ENCODE measurements around the gene OVCA2.

OVCA2 gene

GRCh38 chr17:2062571-2063183 lies 20.9 kb downstream of the OVCA2 start:
- Histone ChIP-seq H3K4me3 (ENCODE audit: insufficient read depth, low read length, poor library complexity, severe bottlenecking) (no peak overlapping the region), H3K9me3 (ENCODE audit: insufficient read depth, low read length) (no peaks in the 10 kb centered on the region), H3K27ac (ENCODE audit: low read depth, low read length) (no peak overlapping the region), H3K27me3 (ENCODE audit: low read length) (no peaks in the 10 kb centered on the region), H3F3A (ENCODE audit: insufficient read depth) (no peaks in the 10 kb centered on the region), H3K36me3 (ENCODE audit: low read length) (no peaks in the 10 kb centered on the region), H4K20me1 (ENCODE audit: low read depth, low read length) (no peaks in the 10 kb centered on the region), H3K9me2 (replicated peaks; ENCODE audit: insufficient read depth, low read length) (no peaks in the 10 kb centered on the region), H3K79me2 (ENCODE audit: insufficient read depth, low read length) (no peaks in the 10 kb centered on the region), H3K4me2 (ENCODE audit: low read depth, low read length, poor library complexity, severe bottlenecking) (no peak overlapping the region), H3K9ac (ENCODE audit: low read length) (no peak overlapping the region), H2AFZ (ENCODE audit: low read depth, low read length, severe bottlenecking) (no peak overlapping the region)
- TF ChIP-seq EZH2phosphoT487 (conservative IDR thresholded peaks at IDR 0.05; ENCODE audit: low read length) (no peak), CTCF (IDR thresholded peaks at IDR 0.05; ENCODE audit: insufficient read depth, low read length, poor library complexity, severe bottlenecking) (no peak)

GRCh38 chr17:2063261-2064146 lies 21.7 kb downstream of the OVCA2 start:
- no peak for TF ChIP-seq EZH2phosphoT487 (conservative IDR thresholded peaks at IDR 0.05; ENCODE audit: low read length)
- TF ChIP-seq CTCF (IDR thresholded peaks at IDR 0.05; ENCODE audit: insufficient read depth, low read length, poor library complexity, severe bottlenecking): no peak
- H3F3A ChIP-seq (ENCODE audit: insufficient read depth): no peaks in the 10 kb centered on the region

GRCh38 chr17:2064147-2064489 lies 22.3 kb downstream of the OVCA2 start:
- Histone ChIP-seq H3K9me2 (replicated peaks; ENCODE audit: insufficient read depth, low read length) (no peaks in the 10 kb centered on the region), H3F3A (ENCODE audit: insufficient read depth) (no peaks in the 10 kb centered on the region), H3K79me2 (ENCODE audit: insufficient read depth, low read length) (no peaks in the 10 kb centered on the region), H3K9ac (ENCODE audit: low read length) (no peak overlapping the region), H3K27me3 (ENCODE audit: low read length) (no peaks in the 10 kb centered on the region), H3K4me3 (ENCODE audit: insufficient read depth, low read length, poor library complexity, severe bottlenecking) (no peak overlapping the region), H3K27ac (ENCODE audit: low read depth, low read length) (no peak overlapping the region), H3K4me2 (ENCODE audit: low read depth, low read length, poor library complexity, severe bottlenecking) (no peak overlapping the region), H2AFZ (ENCODE audit: low read depth, low read length, severe bottlenecking) (no peak overlapping the region), H3K9me3 (ENCODE audit: insufficient read depth, low read length) (no peaks in the 10 kb centered on the region), H4K20me1 (ENCODE audit: low read depth, low read length) (no peaks in the 10 kb centered on the region), H3K36me3 (ENCODE audit: low read length) (no peaks in the 10 kb centered on the region)
- TF ChIP-seq EZH2phosphoT487 (conservative IDR thresholded peaks at IDR 0.05; ENCODE audit: low read length): no peak
- TF ChIP-seq CTCF (IDR thresholded peaks at IDR 0.05; ENCODE audit: insufficient read depth, low read length, poor library complexity, severe bottlenecking): no peak

More at GRCh38 chr17:2063261-2064146, 21.7 kb downstream of the OVCA2 start:
- Histone ChIP-seq H3K9me2 (replicated peaks; ENCODE audit: insufficient read depth, low read length) (no peaks in the 10 kb centered on the region), H2AFZ (ENCODE audit: low read depth, low read length, severe bottlenecking) (no peak overlapping the region), H3K36me3 (ENCODE audit: low read length) (no peaks in the 10 kb centered on the region), H4K20me1 (ENCODE audit: low read depth, low read length) (no peaks in the 10 kb centered on the region), H3K79me2 (ENCODE audit: insufficient read depth, low read length) (no peaks in the 10 kb centered on the region), H3K4me2 (ENCODE audit: low read depth, low read length, poor library complexity, severe bottlenecking) (no peak overlapping the region), H3K27ac (ENCODE audit: low read depth, low read length) (no peak overlapping the region), H3K9me3 (ENCODE audit: insufficient read depth, low read length) (no peaks in the 10 kb centered on the region), H3K27me3 (ENCODE audit: low read length) (no peaks in the 10 kb centered on the region), H3K4me3 (ENCODE audit: insufficient read depth, low read length, poor library complexity, severe bottlenecking) (no peak overlapping the region), H3K9ac (ENCODE audit: low read length) (no peak overlapping the region)

All from SU-DHL-6 (cell line).